GM13976 (cell line): ENCODE measurements around the gene ZNF267.
"Not testable (repeated sequence)": the region's sequence is repeated elsewhere in the genome, so short reads cannot be mapped to it uniquely, and the experiment has no call there.

Source experiments
- DNase-seq: peaks from one replicate; pipeline ENCODE4 v3.0.0; 2012; ENCODE audit warnings: low spot score
- CTCF ChIP-seq: IDR thresholded peaks from 2 replicates; pipeline ENCODE4 v1.5.1; 2012; ENCODE audit warnings: borderline replicate concordance, mild to moderate bottlenecking; ENCODE audit not compliant: insufficient read depth; ENCODE audit errors: extremely low read depth, missing control alignments, control extremely low read depth
- in situ Hi-C: fragments of 300-500 bp; cut with MboI; formaldehyde crosslinking; loops from one replicate; pipeline ENCODE4 v1.12.0; 2022; ENCODE audit warnings: low sequenced_read_pairs, mixed read lengths, inconsistent platforms; ENCODE audit not compliant: unreplicated experiment

Gene ZNF267

GRCh38 chr16:31877876-31878642, 4.5 kb downstream of the ZNF267 start:
- no peak for TF ChIP-seq CTCF
- DNase-seq, result no peak
- in situ Hi-C loops, result no loop called here

GRCh38 chr16:31879937-31880321, 6.3 kb downstream of the ZNF267 start:
- DNase-seq, result no peak
- TF ChIP-seq CTCF, result no peak
- in situ Hi-C loops, result no loop called here

- DNase-seq, result peak; percentile 23
- in situ Hi-C loops, result no loop called here
- no peak for TF ChIP-seq CTCF
Observed at GRCh38 chr16:31880322-31880979, 6.8 kb downstream of the ZNF267 start.

- DNase-seq, result no peak
- in situ Hi-C loops, result no loop called here
- no peak for TF ChIP-seq CTCF
Observed at GRCh38 chr16:31886227-31886626, 12.6 kb downstream of the ZNF267 start.

GRCh38 chr16:31888735-31889134, 15.1 kb downstream of the ZNF267 start:
- in situ Hi-C loops, result no loop called here
- no peak for TF ChIP-seq CTCF
- no peak for DNase-seq

GRCh38 chr16:31892111-31892510, 18.5 kb downstream of the ZNF267 start:
- in situ Hi-C loops, DNase-seq: not testable (repeated sequence)

GRCh38 chr16:31893824-31894223, 20.2 kb downstream of the ZNF267 start:
- in situ Hi-C loops, result no loop called here
- TF ChIP-seq CTCF, result no peak
- no peak for DNase-seq
